ENCODE results near the gene IRF2. TPM values are rescaled to one million over a fixed set of nuclear protein-coding genes. Genes with fewer than 3 reads are reported as not detected.

The IRF2 gene
- total and polyA plus RNA-seq, 2 of the 8 experiments (the other 6 are each of a cell fraction or from before 2014, with no cell fraction given): 13.8 to 17.0 TPM

DNA sequence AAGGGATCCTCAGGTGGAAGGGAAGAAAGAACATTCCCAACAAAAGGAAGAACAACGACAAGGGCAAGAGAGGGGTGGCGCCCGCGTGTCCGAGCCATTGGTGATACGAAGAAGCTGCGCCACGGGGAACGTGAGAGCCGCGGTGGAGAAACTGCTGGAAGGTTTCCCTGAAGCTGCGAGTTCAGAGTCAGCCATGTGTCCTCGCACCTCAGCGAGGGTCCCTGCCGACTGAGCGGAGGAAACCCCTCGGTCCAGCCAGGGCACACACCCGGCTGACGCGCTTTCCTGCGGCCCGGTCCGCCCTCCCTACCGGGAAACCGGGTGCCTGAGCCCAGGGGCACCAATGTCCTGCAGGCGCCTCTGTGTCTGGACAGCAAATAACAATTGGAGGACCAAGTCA, 18.0 kb downstream of the IRF2 start (continued):
- TF ChIP-seq KDM1A (IDR thresholded peaks at IDR 0.05; ENCODE audit: borderline replicate concordance, low read length) (no peak), SIN3A (conservative IDR thresholded peaks at IDR 0.05 in 1 of 2, IDR thresholded peaks at IDR 0.05 in 1 of 2; ENCODE audit: low read depth in 1 of 2, low read length in 2 of 2) (no peak), RNF2 (IDR thresholded peaks at IDR 0.05; ENCODE audit: borderline replicate concordance, low read depth, low read length, missing control alignments, poor library complexity, severe bottlenecking) (no peak), TEAD4 (IDR thresholded peaks at IDR 0.05; ENCODE audit: low read depth, low read length) (no peak), PHF8 (conservative IDR thresholded peaks at IDR 0.05; ENCODE audit: low read depth, low read length) (no peak), CHD1 (IDR thresholded peaks at IDR 0.05; ENCODE audit: low read depth, low read length) (no peak), CBX5 (IDR thresholded peaks at IDR 0.05; ENCODE audit: low read depth, low read length) (no peak), HDAC2 (IDR thresholded peaks at IDR 0.05; ENCODE audit: borderline replicate concordance in 1 of 2, low read depth in 2 of 2, low read length in 2 of 2) (no peak), SIRT6 (IDR thresholded peaks at IDR 0.05; ENCODE audit: low read length) (no peak), ZNF274 (IDR thresholded peaks at IDR 0.05; ENCODE audit: borderline replicate concordance, extremely low read depth, low read length) (no peak)
